Karpas-422 (cell line): ENCODE results near the gene DLX1. TPM values are rescaled to one million over a fixed set of nuclear protein-coding genes. Genes with fewer than 3 reads are reported as not detected.

Experiments
- DNase-seq: peaks from one replicate; pipeline ENCODE4 v3.0.0-alpha.2; 2015
- H2AFZ ChIP-seq: fragments of 200-600 bp; sonication (generic); 2 replicates; pipeline ENCODE4 v1.6.1; 2014; ENCODE audit warnings: antibody characterized with exemption, low read length, mixed read lengths
- H3K27ac ChIP-seq: fragments of 200-600 bp; sonication (generic); 2 replicates; pipeline ENCODE4 v1.5.1; 2014; ENCODE audit warnings: mild to moderate bottlenecking, low read length, moderate library complexity
- H3K27me3 ChIP-seq: fragments of 200-600 bp; sonication (generic); 2 replicates; pipeline ENCODE4 v1.6.1; 2014; ENCODE audit warnings: low read length, mixed read lengths
- H3K36me3 ChIP-seq: fragments of 200-600 bp; sonication (generic); 2 replicates; pipeline ENCODE4 v1.6.1; 2014; ENCODE audit warnings: low read length, mixed read lengths; ENCODE audit not compliant: insufficient read depth
- H3K4me1 ChIP-seq: fragments of 200-600 bp; sonication (generic); 2 replicates; pipeline ENCODE4 v1.6.1; 2014; ENCODE audit warnings: mild to moderate bottlenecking, low read length, mixed read lengths
- H3K4me2 ChIP-seq: fragments of 200-600 bp; sonication (generic); 2 replicates; pipeline ENCODE4 v1.6.1; 2014; ENCODE audit warnings: low read length, low read depth, mild to moderate bottlenecking; ENCODE audit not compliant: poor library complexity, severe bottlenecking
- H3K4me3 ChIP-seq: fragments of 200-600 bp; sonication (generic); 2 replicates; pipeline ENCODE4 v1.5.1; 2014; ENCODE audit warnings: mild to moderate bottlenecking, antibody characterized with exemption, low read length, mixed read lengths
- H3K79me2 ChIP-seq: fragments of 200-600 bp; sonication (generic); 2 replicates; pipeline ENCODE4 v1.6.1; 2014; ENCODE audit warnings: mild to moderate bottlenecking, low read length, mixed read lengths
- H3K9ac ChIP-seq: fragments of 200-600 bp; sonication (generic); 2 replicates; pipeline ENCODE4 v1.6.0; 2014; ENCODE audit warnings: low read length
- H3K9me2 ChIP-seq: fragments of 200-600 bp; sonication (generic), shearing (Covaris generic); replicated peaks from 2 replicates; pipeline ENCODE4 v1.6.0; 2014; ENCODE audit warnings: mild to moderate bottlenecking, low read length, moderate library complexity; ENCODE audit not compliant: insufficient read depth
- H3K9me3 ChIP-seq: fragments of 300-700, 200-600 bp; sonication (generic); 2 replicates; pipeline ENCODE4 v1.6.1; 2014; ENCODE audit warnings: low read length, mixed read lengths
- H4K20me1 ChIP-seq: fragments of 200-600 bp; sonication (generic); 2 replicates; pipeline ENCODE4 v1.6.1; 2014; ENCODE audit warnings: mild to moderate bottlenecking, antibody characterized with exemption, low read length, low read depth; ENCODE audit not compliant: insufficient read depth
- total RNA-seq: library from RNA; depleted of rRNA; stranded (reverse); fragments of >200 nt; shearing (Covaris generic); gene quantifications from 2 replicates; pipeline ENCODE4 v1.2.3, GENCODE V29; 2014; ENCODE audit warnings: low replicate concordance

The DLX1 gene
- total RNA-seq, 1 experiment from 2014 or later, result 1.0 TPM

GRCh38 chr2:172087780-172088244 is 2.5 kb downstream of the DLX1 start:
- Histone ChIP-seq H3K9me3 (no peaks in the 10 kb centered on the region), H3K9me2 (no peaks in the 10 kb centered on the region), H3K36me3 (no peaks in the 10 kb centered on the region), H2AFZ (no peak overlapping the region), H3K4me2 (no peak overlapping the region), H3K27me3 (no peaks in the 10 kb centered on the region), H3K4me3 (no peak overlapping the region), H3K79me2 (no peaks in the 10 kb centered on the region), H3K4me1 (peaks cover 22% of the 10 kb centered on the region), H3K27ac (no peak overlapping the region), H4K20me1 (no peaks in the 10 kb centered on the region), H3K9ac (no peak overlapping the region)
- no peak for DNase-seq

- Histone ChIP-seq H3K27me3 (no peaks in the 10 kb centered on the region), H3K4me2 (no peak overlapping the region), H3K9ac (no peak overlapping the region), H3K4me3 (no peak overlapping the region), H3K27ac (no peak overlapping the region), H3K9me3 (no peaks in the 10 kb centered on the region), H4K20me1 (no peaks in the 10 kb centered on the region), H3K9me2 (no peaks in the 10 kb centered on the region), H2AFZ (no peak overlapping the region), H3K79me2 (no peaks in the 10 kb centered on the region), H3K36me3 (no peaks in the 10 kb centered on the region), H3K4me1 (peaks cover 21% of the 10 kb centered on the region)
- no peak for DNase-seq
These were observed 3.1 kb downstream of the DLX1 start for GRCh38 chr2:172088245-172089004.

- Histone ChIP-seq H2AFZ (no peak overlapping the region), H3K9ac (no peak overlapping the region), H3K27ac (no peak overlapping the region), H3K9me3 (no peaks in the 10 kb centered on the region), H3K9me2 (no peaks in the 10 kb centered on the region), H3K4me3 (no peak overlapping the region), H3K36me3 (no peaks in the 10 kb centered on the region), H3K4me2 (no peak overlapping the region), H3K4me1 (peaks cover 17% of the 10 kb centered on the region), H3K27me3 (no peaks in the 10 kb centered on the region), H4K20me1 (no peaks in the 10 kb centered on the region), H3K79me2 (no peaks in the 10 kb centered on the region)
- DNase-seq, result no peak
These were observed 3.7 kb downstream of the DLX1 start for GRCh38 chr2:172089005-172089504.

GRCh38 chr2:172089633-172090032 is 4.3 kb downstream of the DLX1 start:
- Histone ChIP-seq H3K9me2 (no peaks in the 10 kb centered on the region), H3K27me3 (no peaks in the 10 kb centered on the region), H3K9me3 (no peaks in the 10 kb centered on the region), H3K27ac (no peak overlapping the region), H3K4me3 (no peak overlapping the region), H3K9ac (no peak overlapping the region), H3K4me1 (peaks cover 16% of the 10 kb centered on the region), H2AFZ (no peak overlapping the region), H3K36me3 (no peaks in the 10 kb centered on the region), H4K20me1 (no peaks in the 10 kb centered on the region), H3K4me2 (no peak overlapping the region), H3K79me2 (no peaks in the 10 kb centered on the region)
- no peak for DNase-seq

- H2AFZ ChIP-seq, result no peak overlapping the region
- no peak overlapping the region for H3K4me2 ChIP-seq
- H3K9ac ChIP-seq, result no peak overlapping the region
- H3K27me3 ChIP-seq, result no peaks in the 10 kb centered on the region
- no peaks in the 10 kb centered on the region for H4K20me1 ChIP-seq
- H3K9me2 ChIP-seq, result no peaks in the 10 kb centered on the region
- H3K4me1 ChIP-seq, result peaks cover 19% of the 10 kb centered on the region
- H3K27ac ChIP-seq, result no peak overlapping the region
- H3K4me3 ChIP-seq, result no peak overlapping the region
- no peaks in the 10 kb centered on the region for H3K36me3 ChIP-seq
- no peaks in the 10 kb centered on the region for H3K79me2 ChIP-seq
- no peak for DNase-seq
- no peaks in the 10 kb centered on the region for H3K9me3 ChIP-seq
These were observed 5.0 kb downstream of the DLX1 start for GRCh38 chr2:172090044-172090961.

GRCh38 chr2:172091000-172091641 is 5.8 kb downstream of the DLX1 start:
- no peak overlapping the region for H3K4me3 ChIP-seq
- no peak overlapping the region for H3K4me2 ChIP-seq
- H3K4me1 ChIP-seq, result peaks cover 22% of the 10 kb centered on the region
- no peak for DNase-seq
- no peak overlapping the region for H2AFZ ChIP-seq
- no peaks in the 10 kb centered on the region for H3K9me2 ChIP-seq
- no peaks in the 10 kb centered on the region for H3K27me3 ChIP-seq
- no peaks in the 10 kb centered on the region for H3K9me3 ChIP-seq
- H3K79me2 ChIP-seq, result no peaks in the 10 kb centered on the region
- H3K27ac ChIP-seq, result no peak overlapping the region
- no peaks in the 10 kb centered on the region for H4K20me1 ChIP-seq
- no peaks in the 10 kb centered on the region for H3K36me3 ChIP-seq
- no peak overlapping the region for H3K9ac ChIP-seq

GRCh38 chr2:172091761-172092566 is 6.7 kb downstream of the DLX1 start:
- Histone ChIP-seq H3K9me2 (no peaks in the 10 kb centered on the region), H3K4me1 (peaks cover 31% of the 10 kb centered on the region), H3K27ac (no peak overlapping the region), H3K9ac (no peak overlapping the region), H3K9me3 (no peaks in the 10 kb centered on the region), H3K4me2 (no peak overlapping the region), H4K20me1 (no peaks in the 10 kb centered on the region), H3K27me3 (no peaks in the 10 kb centered on the region), H3K4me3 (no peak overlapping the region), H3K36me3 (no peaks in the 10 kb centered on the region), H3K79me2 (no peaks in the 10 kb centered on the region), H2AFZ (peak overlapping the region; percentile 8; the same call in 1 of the 2 replicates)
- DNase-seq, result no peak
